Subcutaneous adipose tissue (tissue), 4 donors: Measurements from ENCODE around the gene SPCS2. TPM values are rescaled to one million over a fixed set of nuclear protein-coding genes. Genes with fewer than 3 reads are reported as not detected.

Source experiments
- total RNA-seq, 4 donors: library from RNA; depleted of rRNA; stranded (reverse); fragments of >200 nt; gene quantifications; one replicate each; pipeline ENCODE4 v1.1.0, GENCODE V29; 2016
- TF ChIP-seq, protein P1 (sequence below): fragments of 450-650 bp; IDR thresholded peaks from one replicate; pipeline ENCODE4 v1.5.1; 2016; ENCODE audit warnings: low read depth, mild to moderate bottlenecking, control low read depth, antibody characterized with exemption, moderate library complexity

SPCS2 gene
- 10 to 100 TPM; 32.4 to 89.2 (median 41.1) TPM for total RNA-seq

DNA sequence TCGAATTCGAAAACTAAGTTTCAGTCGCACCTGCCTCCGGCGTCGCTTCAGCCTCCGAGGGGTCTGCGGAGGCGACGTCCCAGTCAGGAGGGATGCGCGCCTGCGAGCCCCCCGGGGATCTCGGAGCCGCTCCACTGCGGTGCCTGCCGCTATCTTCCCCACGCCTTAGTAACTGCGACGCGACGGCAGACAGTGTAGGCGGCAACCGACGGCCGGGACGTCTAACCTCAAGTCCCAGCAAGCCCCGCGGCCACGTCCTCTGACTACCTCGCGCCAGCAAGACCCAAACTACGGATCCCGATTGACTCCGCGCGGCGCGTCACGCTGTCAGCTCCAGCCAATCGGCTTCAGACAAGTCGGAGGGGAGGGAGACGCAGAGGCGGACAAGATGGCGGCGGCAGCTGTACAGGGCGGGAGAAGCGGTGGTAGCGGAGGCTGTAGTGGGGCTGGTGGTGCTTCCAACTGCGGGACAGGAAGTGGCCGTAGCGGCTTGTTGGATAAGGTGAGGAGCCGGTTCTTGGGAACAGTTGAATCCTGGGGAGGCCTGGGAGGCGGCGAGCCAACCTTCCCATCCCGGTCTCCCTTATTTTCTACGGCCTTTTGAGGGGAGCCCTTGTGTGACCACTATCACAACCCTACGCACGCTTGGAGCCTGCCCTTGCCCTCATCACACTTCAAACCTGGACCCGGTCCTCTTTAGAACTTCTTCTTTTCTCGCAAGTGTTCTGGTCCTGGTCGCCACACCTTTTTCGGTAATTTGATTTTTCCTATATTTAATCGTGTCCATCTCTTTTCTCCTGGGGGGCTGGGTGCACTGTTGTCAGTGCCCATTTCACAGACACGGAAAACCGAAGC is at the start of gene SPCS2, which contains the start of gene XRRA1:
Gene SPCS2, plus strand, starts transcription at position 369 of the 855 bp plus-strand sequence. Its CDS starts 20 bp downstream, at position 389.
Gene XRRA1, minus strand, starts transcription at position 194 of the 855 bp plus-strand sequence. CDS start 8,213 bp downstream, outside the sequence.
- TF ChIP-seq, protein P1, sequence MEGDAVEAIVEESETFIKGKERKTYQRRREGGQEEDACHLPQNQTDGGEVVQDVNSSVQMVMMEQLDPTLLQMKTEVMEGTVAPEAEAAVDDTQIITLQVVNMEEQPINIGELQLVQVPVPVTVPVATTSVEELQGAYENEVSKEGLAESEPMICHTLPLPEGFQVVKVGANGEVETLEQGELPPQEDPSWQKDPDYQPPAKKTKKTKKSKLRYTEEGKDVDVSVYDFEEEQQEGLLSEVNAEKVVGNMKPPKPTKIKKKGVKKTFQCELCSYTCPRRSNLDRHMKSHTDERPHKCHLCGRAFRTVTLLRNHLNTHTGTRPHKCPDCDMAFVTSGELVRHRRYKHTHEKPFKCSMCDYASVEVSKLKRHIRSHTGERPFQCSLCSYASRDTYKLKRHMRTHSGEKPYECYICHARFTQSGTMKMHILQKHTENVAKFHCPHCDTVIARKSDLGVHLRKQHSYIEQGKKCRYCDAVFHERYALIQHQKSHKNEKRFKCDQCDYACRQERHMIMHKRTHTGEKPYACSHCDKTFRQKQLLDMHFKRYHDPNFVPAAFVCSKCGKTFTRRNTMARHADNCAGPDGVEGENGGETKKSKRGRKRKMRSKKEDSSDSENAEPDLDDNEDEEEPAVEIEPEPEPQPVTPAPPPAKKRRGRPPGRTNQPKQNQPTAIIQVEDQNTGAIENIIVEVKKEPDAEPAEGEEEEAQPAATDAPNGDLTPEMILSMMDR = no peak

DNA sequence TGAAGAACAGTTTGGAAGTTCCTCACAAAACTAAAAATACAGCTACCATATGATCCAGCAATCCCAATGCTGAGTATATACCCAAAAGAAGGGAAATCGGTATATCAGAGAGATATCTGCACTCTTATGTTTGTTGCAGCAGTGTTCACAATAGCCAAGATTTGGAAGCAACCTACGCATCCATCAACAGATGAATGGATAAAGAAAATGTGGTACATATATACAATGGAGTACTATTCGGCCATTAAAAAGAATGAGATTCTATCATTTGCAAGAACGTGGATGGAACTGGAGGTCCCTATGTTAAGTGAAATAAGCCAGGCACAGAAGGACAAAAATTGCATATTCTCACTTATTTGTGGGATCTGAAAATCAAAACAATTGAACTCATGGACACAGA is 46.7 kb upstream of the SPCS2 start:
- TF ChIP-seq, protein P1 = no peak

DNA sequence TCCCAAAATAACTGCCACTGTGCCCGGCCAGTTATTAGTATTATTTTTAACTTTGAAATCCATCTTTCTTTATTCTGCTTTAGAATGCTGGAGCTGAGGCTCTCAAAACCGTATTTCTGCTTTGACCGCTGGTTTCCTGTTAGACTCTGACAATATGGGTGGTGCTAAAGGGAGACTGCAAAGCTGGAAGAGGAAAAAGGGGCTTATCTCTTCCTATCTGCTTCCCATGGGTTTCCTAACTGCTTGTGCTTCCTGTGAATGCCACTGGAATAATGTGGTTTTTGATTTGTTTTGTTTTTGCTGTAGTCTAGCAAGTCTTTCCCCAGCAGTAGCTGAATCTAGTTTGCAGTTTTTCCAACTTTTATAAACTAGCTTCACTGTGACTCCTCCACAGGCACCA is 43.7 kb upstream of the SPCS2 start:
- TF ChIP-seq, protein P1 = no peak

DNA sequence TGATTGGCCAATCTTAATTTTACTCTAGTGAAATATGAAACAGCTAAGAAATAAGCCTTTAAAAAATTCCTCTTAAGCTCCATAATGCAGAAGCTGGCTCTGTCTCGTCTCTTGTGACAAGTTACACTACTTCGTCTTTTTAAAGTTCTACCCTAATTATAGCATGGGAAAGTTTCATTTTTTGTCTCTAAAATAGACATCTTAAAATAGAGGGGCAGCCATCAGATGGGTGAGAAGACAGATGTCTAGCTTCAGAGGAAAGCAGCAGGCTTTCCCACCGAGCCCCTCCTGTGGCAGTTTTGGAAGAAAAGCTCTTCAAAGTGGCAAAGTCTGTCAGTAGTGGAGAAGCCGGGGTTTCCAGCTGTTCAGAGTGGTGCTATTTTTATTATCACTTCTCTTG is 39.7 kb upstream of the SPCS2 start:
- TF ChIP-seq, protein P1 = no peak

DNA sequence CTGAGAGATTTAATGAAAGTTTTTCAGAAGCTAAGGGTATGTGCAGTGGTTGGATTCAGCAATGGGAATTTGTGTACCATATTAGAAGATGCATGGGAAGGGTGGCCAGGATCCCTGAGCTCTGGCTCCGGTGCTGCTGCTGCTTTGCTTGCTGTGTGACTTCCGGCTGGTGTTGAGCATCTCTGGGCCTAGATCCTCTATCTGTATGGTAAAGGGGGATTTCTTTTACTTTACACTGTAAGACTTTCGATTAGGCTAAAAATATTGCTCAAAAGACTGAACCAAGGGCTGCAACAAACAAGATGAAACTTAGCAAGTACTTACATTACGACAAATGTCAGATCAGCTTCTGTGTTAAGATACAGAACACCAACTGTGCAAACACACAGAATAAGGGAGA is 39.3 kb upstream of the SPCS2 start:
- TF ChIP-seq, protein P1 = no peak

DNA sequence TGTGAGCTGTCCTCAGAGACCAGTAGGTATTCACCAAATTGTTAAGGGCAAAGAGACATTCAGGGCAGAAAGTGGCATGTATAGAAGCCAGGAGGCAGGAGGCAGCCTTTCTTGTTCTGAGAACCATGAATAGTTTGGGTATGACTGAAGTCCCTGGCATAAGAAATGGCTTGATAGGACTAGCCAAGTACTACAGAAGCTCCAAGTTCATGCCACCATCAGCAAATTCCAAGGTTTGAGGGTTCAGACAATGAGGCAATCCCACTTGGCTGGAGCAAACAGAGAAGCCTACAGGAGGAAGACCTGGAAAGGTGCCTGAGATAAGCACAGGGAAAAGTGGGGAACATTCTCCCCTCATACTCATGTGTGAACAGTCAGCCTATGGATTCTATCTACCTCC is 25.9 kb upstream of the SPCS2 start:
- TF ChIP-seq, protein P1 = no peak

DNA sequence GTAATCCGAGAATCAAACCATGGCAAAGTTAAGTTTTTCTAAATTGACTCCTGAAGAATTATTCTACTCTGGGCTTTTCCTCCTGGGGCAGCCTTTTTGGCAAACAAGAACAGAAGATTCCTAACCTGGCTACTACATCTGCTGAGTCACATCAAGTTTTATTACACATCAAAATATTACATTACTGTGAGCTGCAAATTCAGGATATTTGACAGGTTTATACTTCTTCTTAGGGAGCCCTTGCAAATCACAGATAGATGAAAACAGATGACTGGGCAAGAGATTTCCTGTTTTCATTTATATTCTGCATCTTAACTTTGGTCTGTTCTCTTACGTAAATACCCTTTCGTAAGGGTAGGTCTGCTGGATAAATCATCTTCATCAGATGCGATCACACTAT is 23.8 kb upstream of the SPCS2 start:
- TF ChIP-seq, protein P1 = no peak
